NT2/D1 (cell line): ENCODE data around the gene SLC47A1.

Experiments
- YY1 ChIP-seq: IDR thresholded peaks from 2 replicates; pipeline ENCODE4 v1.6.1; 2011; ENCODE audit not compliant: insufficient read length, insufficient read depth
- ZNF274 ChIP-seq: IDR thresholded peaks from 2 replicates; pipeline ENCODE4 v1.6.1; 2011; ENCODE audit warnings: mild to moderate bottlenecking, low read depth, low read length

DNA sequence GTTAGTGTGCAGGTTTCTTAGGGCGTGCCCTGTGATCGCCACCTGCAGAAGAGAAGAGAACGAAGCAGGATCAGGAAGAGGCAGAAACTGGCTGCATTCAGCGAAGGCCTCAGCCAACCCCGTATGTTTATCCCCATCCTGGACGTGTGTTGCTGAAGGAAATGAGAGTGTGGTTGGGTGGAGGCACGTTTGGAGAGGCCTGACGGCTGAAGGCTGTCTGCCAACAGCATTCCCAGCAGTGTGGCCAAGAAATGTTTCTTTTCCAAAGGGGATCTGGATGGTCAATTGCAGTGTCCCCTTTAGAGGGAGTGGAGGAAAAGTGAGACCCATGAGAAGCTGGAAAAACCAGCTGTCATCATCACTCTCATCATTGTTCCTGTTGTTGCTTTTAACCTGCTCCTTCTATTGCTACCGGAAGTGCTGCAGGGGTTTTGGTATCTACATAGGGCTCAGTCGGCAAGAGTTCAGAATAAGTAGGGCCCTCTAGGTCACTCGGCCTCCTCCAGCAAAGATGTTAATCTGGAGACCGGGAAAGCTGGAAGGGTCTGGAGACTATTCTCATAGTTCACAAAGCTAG, 46.5 kb upstream of the SLC47A1 start:
- TF ChIP-seq ZNF274 (no peak), YY1 (no peak)
